DMS79 (cell line): ENCODE data around the gene CEP152.

Experiments
- DNase-seq: peaks from one replicate; lab custom pipeline; 2025; lab: John Stamatoyannopoulos, UW

Gene CEP152

GRCh38 chr15:48708641-48709040 lies 102.2 kb downstream of the CEP152 start:
- no peak for DNase-seq

GRCh38 chr15:48705381-48705780 lies 105.5 kb downstream of the CEP152 start:
- no peak for DNase-seq

- no peak for DNase-seq
Measured at GRCh38 chr15:48703544-48703943, 107.3 kb downstream of the CEP152 start.

GRCh38 chr15:48702569-48703236 lies 108.2 kb downstream of the CEP152 start:
- no peak for DNase-seq

- no peak for DNase-seq
Measured at GRCh38 chr15:48696627-48697312, 114.1 kb downstream of the CEP152 start.

GRCh38 chr15:48695827-48696573 lies 114.9 kb downstream of the CEP152 start:
- DNase-seq: no peak

- DNase-seq: no peak
Measured at GRCh38 chr15:48695088-48695826, 115.6 kb downstream of the CEP152 start.

- DNase-seq: no peak
Measured at GRCh38 chr15:48693484-48693883, 117.4 kb downstream of the CEP152 start.

GRCh38 chr15:48688493-48688892 lies 122.4 kb downstream of the CEP152 start:
- DNase-seq: no peak
